ENCODE data around the gene PVRIG. TPM values are rescaled to one million over a fixed set of nuclear protein-coding genes. Genes with fewer than 3 reads are reported as not detected.
"Not testable (repeated sequence)": the region's sequence is repeated elsewhere in the genome, so short reads cannot be mapped to it uniquely, and the experiment has no call there.

Gene PVRIG
- polyA plus RNA-seq, 1 donor from 2014 or later, result 0.16 TPM

DNA sequence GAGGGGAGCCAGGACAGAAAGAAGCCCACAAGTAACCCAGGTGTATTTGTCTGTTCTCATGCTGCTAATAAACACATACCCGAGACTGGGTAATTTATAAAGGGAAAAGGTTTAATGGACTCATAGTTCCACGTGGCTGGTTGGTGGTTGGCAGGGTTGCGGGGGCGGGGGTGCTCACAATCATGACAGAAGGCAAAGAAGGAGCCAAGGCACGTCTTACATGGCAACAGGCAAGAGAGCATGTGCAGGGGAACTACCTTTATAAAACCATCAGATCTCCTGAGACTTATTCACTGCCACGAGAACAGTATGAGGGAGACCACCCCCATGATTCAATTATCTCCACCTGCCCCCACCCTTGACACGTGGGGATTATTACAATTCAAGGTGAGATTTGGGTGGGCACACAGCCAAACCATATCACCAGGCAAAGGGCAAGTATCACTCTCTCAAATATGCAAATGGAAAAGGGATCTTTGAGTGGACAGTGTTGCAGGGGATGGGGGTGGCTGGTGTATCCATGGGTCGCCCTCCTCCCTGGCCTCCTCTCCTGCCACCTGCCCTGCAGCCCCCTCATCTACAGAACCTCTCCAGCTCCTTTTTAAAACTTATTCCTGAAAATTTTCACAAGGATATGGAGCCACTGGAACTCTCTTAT lies 15.0 kb downstream of the PVRIG start:
- H3K27me3 ChIP-seq (ENCODE audit: insufficient read depth, low read depth, low read length); H3K36me3 ChIP-seq (ENCODE audit: insufficient read depth, low read length); H3K27ac ChIP-seq (ENCODE audit: low read length): not testable (repeated sequence)

DNA sequence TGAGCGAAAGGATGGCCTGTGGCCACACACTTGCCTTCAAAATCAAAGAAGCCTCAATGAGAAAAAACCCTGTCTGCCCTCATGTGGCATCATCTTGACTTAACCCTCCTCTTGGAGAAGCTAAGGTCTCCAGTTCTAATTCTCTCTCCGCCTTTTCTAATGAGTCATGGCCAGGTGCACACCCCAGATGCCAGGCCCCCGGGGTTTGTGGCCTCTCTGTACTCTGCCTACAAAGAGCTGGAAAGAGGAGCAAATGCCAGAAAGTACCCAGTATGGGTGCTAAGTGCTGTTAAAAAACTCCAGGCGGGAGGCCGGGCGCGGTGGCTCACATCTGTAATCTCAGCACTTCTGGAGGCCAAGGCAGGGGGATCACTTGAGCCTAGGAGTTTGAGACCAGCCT lies 20.2 kb downstream of the PVRIG start:
- not testable (repeated sequence) for H3K79me2 ChIP-seq (replicated peaks; ENCODE audit: insufficient read depth, low read length); H3F3A ChIP-seq (ENCODE audit: insufficient read depth, low read length, poor library complexity, severe bottlenecking); H3K4me2 ChIP-seq (ENCODE audit: low read length); H3K27ac ChIP-seq (ENCODE audit: low read length); H3K9me3 ChIP-seq (ENCODE audit: low read length); H3K27me3 ChIP-seq (ENCODE audit: insufficient read depth, low read depth, low read length); H3K9ac ChIP-seq (ENCODE audit: low read length); H3K9me2 ChIP-seq (ENCODE audit: insufficient read depth, low read length); H3K4me3 ChIP-seq (ENCODE audit: low read length); H3K36me3 ChIP-seq (ENCODE audit: insufficient read depth, low read length); H2AFZ ChIP-seq (ENCODE audit: low read depth, low read length); H4K20me1 ChIP-seq (ENCODE audit: insufficient read depth)

More for the DNA sequence above, 15.0 kb downstream of the PVRIG start:
- H3K9ac ChIP-seq (ENCODE audit: low read length); H3K4me3 ChIP-seq (ENCODE audit: low read length); H3K9me2 ChIP-seq (ENCODE audit: insufficient read depth, low read length); H4K20me1 ChIP-seq (ENCODE audit: insufficient read depth); H2AFZ ChIP-seq (ENCODE audit: low read depth, low read length); H3F3A ChIP-seq (ENCODE audit: insufficient read depth, low read length, poor library complexity, severe bottlenecking); H3K4me2 ChIP-seq (ENCODE audit: low read length); H3K79me2 ChIP-seq (replicated peaks; ENCODE audit: insufficient read depth, low read length); H3K9me3 ChIP-seq (ENCODE audit: low read length): not testable (repeated sequence)

DNA sequence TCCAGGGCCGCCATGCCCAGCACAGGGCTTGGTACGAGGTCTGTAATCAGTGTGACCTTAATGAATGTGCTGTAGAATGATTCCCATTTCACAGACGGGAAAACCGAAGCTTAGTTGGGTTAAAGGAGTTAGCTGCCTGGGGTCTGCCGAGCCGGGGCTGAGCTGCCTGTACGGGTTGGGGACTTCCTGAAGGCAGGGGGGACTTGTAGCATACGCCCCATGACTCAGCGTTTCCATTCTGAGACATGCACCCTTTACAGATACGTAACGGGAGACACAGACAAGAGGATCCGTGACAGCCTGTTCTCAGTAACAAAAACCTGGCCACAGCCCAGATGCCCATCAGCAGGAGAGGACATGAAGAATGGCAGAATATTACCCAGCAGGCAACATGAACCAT lies 23.6 kb downstream of the PVRIG start:
- not testable (repeated sequence) for H3K27ac ChIP-seq (ENCODE audit: low read length); H3F3A ChIP-seq (ENCODE audit: insufficient read depth, low read length, poor library complexity, severe bottlenecking); H3K36me3 ChIP-seq (ENCODE audit: insufficient read depth, low read length); H3K9me3 ChIP-seq (ENCODE audit: low read length); H3K4me2 ChIP-seq (ENCODE audit: low read length); H3K4me3 ChIP-seq (ENCODE audit: low read length); H3K27me3 ChIP-seq (ENCODE audit: insufficient read depth, low read depth, low read length); H3K9me2 ChIP-seq (ENCODE audit: insufficient read depth, low read length); H3K79me2 ChIP-seq (replicated peaks; ENCODE audit: insufficient read depth, low read length); H2AFZ ChIP-seq (ENCODE audit: low read depth, low read length); H3K9ac ChIP-seq (ENCODE audit: low read length); H4K20me1 ChIP-seq (ENCODE audit: insufficient read depth)

DNA sequence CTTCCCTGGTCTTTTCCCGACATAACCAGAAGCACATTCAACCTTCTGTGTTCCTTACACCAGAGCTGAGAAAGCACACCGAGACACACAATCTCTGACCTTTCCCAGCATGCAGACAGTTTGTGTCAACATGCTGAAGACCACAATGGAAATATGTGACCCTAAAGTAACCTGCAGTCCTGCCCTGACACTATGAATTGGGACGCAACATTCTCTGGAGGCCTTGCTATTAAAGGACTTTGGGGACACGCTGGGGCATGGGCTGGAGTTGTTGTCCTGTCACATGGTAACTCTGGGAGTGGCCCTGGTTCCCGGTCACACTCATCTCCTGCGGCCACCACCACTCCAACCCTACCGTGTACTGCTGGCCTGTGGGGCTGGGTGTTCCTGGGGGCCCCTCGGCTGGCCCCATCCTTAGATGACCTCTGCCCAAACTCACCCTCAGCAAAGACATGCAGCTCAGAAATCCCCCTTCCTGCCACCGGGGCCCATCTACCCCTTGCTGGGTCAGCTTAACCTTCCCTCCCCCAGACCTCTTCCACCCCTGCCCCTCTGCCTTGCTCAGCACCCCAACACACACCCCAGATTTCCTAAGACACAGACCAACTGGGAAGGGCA lies 25.3 kb downstream of the PVRIG start:
- not testable (repeated sequence) for H3K79me2 ChIP-seq (replicated peaks; ENCODE audit: insufficient read depth, low read length); H2AFZ ChIP-seq (ENCODE audit: low read depth, low read length); H3K4me3 ChIP-seq (ENCODE audit: low read length); H3K9me2 ChIP-seq (ENCODE audit: insufficient read depth, low read length); H3K27me3 ChIP-seq (ENCODE audit: insufficient read depth, low read depth, low read length); H3K36me3 ChIP-seq (ENCODE audit: insufficient read depth, low read length); H4K20me1 ChIP-seq (ENCODE audit: insufficient read depth); H3K9ac ChIP-seq (ENCODE audit: low read length); H3F3A ChIP-seq (ENCODE audit: insufficient read depth, low read length, poor library complexity, severe bottlenecking); H3K4me2 ChIP-seq (ENCODE audit: low read length); H3K9me3 ChIP-seq (ENCODE audit: low read length); H3K27ac ChIP-seq (ENCODE audit: low read length)

DNA sequence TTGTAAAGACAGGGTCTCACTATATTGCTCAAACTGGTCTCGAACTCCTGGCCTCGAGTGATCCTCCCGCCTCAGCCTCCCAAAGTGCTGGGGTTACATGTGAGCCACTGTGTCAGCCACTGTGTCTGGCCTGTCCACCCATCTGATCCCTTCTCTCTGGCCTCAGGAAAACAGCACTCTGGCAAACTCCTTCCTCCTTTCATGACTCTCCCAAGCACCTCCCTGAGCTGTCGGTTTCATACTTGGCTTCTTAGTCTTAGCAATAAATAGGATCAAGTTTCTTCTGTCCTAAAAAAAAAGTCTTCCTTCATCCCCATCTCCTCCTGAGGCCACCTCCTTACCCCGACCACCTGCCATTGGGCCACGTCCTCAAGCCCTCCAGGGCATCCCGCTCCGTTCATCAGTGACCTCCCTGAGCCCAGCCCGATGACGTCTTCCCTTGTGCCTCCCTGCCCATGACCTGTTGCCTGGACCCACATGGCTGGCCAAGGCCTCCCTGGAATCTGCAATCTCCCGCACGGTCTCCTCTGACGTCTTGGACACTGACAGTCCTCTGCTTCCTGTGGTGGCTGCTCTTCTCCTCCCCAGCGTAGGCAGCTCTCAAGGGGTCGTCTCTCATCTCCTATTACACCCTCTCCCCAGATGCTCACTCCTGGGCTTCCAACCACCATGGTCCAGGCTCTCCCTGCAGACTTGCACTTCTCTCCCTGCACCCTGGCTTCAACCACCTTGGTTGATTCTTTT lies 26.5 kb downstream of the PVRIG start:
- not testable (repeated sequence) for H3K79me2 ChIP-seq (replicated peaks; ENCODE audit: insufficient read depth, low read length); H2AFZ ChIP-seq (ENCODE audit: low read depth, low read length); H3K9ac ChIP-seq (ENCODE audit: low read length); H3F3A ChIP-seq (ENCODE audit: insufficient read depth, low read length, poor library complexity, severe bottlenecking); H3K4me3 ChIP-seq (ENCODE audit: low read length); H3K4me2 ChIP-seq (ENCODE audit: low read length); H3K27me3 ChIP-seq (ENCODE audit: insufficient read depth, low read depth, low read length); H3K9me2 ChIP-seq (ENCODE audit: insufficient read depth, low read length); H3K36me3 ChIP-seq (ENCODE audit: insufficient read depth, low read length); H4K20me1 ChIP-seq (ENCODE audit: insufficient read depth); H3K27ac ChIP-seq (ENCODE audit: low read length); H3K9me3 ChIP-seq (ENCODE audit: low read length)

DNA sequence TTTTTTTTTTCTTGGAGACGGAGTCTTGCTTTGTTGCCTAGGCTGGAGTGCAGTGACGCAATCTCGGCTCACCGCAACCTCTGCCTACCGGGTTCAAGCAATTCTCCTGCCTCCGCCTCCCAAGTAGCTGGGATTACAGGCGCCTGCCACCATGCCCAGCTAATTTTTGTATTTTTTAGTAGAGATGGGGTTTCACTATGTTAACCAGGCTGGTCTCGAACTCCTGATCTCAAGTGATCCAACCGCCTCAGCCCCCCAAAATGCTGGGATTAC lies 27.1 kb downstream of the PVRIG start:
- H2AFZ ChIP-seq (ENCODE audit: low read depth, low read length); H3K79me2 ChIP-seq (replicated peaks; ENCODE audit: insufficient read depth, low read length); H3K27ac ChIP-seq (ENCODE audit: low read length); H3K4me3 ChIP-seq (ENCODE audit: low read length); H3K9me2 ChIP-seq (ENCODE audit: insufficient read depth, low read length); H3K4me2 ChIP-seq (ENCODE audit: low read length); H3F3A ChIP-seq (ENCODE audit: insufficient read depth, low read length, poor library complexity, severe bottlenecking); H3K27me3 ChIP-seq (ENCODE audit: insufficient read depth, low read depth, low read length); H3K36me3 ChIP-seq (ENCODE audit: insufficient read depth, low read length); H3K9me3 ChIP-seq (ENCODE audit: low read length); H3K9ac ChIP-seq (ENCODE audit: low read length); H4K20me1 ChIP-seq (ENCODE audit: insufficient read depth): not testable (repeated sequence)

All from neural cell (in vitro differentiated cells).